DND-41 (cell line): ENCODE data around the gene TAGLN3.

Experiments
- ATAC-seq: fragments of 200-7000 bp; cut with Tn5 transposase; 3 replicates; pipeline ENCODE4 v1.9.1; 2021; ENCODE audit warnings: low read depth; ENCODE audit not compliant: insufficient read depth
- DNase-seq: peaks from one replicate; pipeline ENCODE4 v3.0.0-alpha.2; 2020
- H2AFZ ChIP-seq: 2 replicates; pipeline ENCODE4 v1.6.0; 2012; ENCODE audit warnings: low read depth, low read length
- H3K27ac ChIP-seq: 2 replicates; pipeline ENCODE4 v1.5.1; 2012; ENCODE audit warnings: low read length, inconsistent platforms
- H3K27me3 ChIP-seq: fragments of 200-600 bp; sonication (generic); 2 replicates; pipeline ENCODE4 v1.6.0; 2012; ENCODE audit warnings: low read length, mild to moderate bottlenecking, inconsistent platforms; ENCODE audit not compliant: insufficient read depth, poor library complexity
- H3K36me3 ChIP-seq: 2 replicates; pipeline ENCODE4 v1.5.1; 2012; ENCODE audit warnings: low read length, inconsistent platforms; ENCODE audit not compliant: insufficient read depth
- H3K4me1 ChIP-seq: 2 replicates; pipeline ENCODE4 v1.5.1; 2012; ENCODE audit warnings: mild to moderate bottlenecking, low read length; ENCODE audit not compliant: insufficient read depth
- H3K4me2 ChIP-seq: 2 replicates; pipeline ENCODE4 v1.6.0; 2012; ENCODE audit warnings: mild to moderate bottlenecking, moderate library complexity, low read length, inconsistent platforms; ENCODE audit not compliant: insufficient read depth
- H3K4me3 ChIP-seq, 2 experiments: fragments of 200-600 bp in 1 of 2; shearing (Covaris generic) in 1 of 2; 2 replicates each; pipeline ENCODE4 v1.5.1; 2012 to 2016; ENCODE audit warnings: inconsistent platforms in 2 of 2, low read length in 2 of 2, mild to moderate bottlenecking in 2 of 2, low read depth in 1 of 2, moderate library complexity in 1 of 2
- H3K79me2 ChIP-seq: 2 replicates; pipeline ENCODE4 v1.6.0; 2012; ENCODE audit warnings: low read length, inconsistent platforms; ENCODE audit not compliant: insufficient read depth
- H3K9ac ChIP-seq: 2 replicates; pipeline ENCODE4 v1.6.0; 2012; ENCODE audit warnings: low read depth, mild to moderate bottlenecking, inconsistent platforms, low read length, moderate library complexity
- H3K9me3 ChIP-seq: 2 replicates; pipeline ENCODE4 v1.5.1; 2012; ENCODE audit warnings: low read length, moderate library complexity, mild to moderate bottlenecking, inconsistent platforms; ENCODE audit not compliant: insufficient read depth, severe bottlenecking
- H4K20me1 ChIP-seq: 2 replicates; pipeline ENCODE4 v1.6.0; 2012; ENCODE audit warnings: low read length; ENCODE audit not compliant: insufficient read depth
- CTCF ChIP-seq: IDR thresholded peaks from 2 replicates; pipeline ENCODE4 v1.5.1; 2012; ENCODE audit warnings: borderline replicate concordance, low read length, moderate library complexity, mild to moderate bottlenecking; ENCODE audit not compliant: poor library complexity, severe bottlenecking; ENCODE audit errors: extremely low read depth
- EZH2 ChIP-seq: IDR thresholded peaks from 3 replicates; pipeline ENCODE4 v1.6.1; 2012; ENCODE audit warnings: borderline replicate concordance, low read depth, mild to moderate bottlenecking, moderate library complexity, low read length, inconsistent platforms; ENCODE audit not compliant: severe bottlenecking

TAGLN3 gene

GRCh38 chr3:112017091-112017490, 18.4 kb downstream of the TAGLN3 start:
- H3K4me3 ChIP-seq = no peak overlapping the region
- no peaks in the 10 kb centered on the region for H3K79me2 ChIP-seq
- ATAC-seq (no peak), DNase-seq (no peak)
- no peaks in the 10 kb centered on the region for H3K36me3 ChIP-seq
- no peak for TF ChIP-seq CTCF
- TF ChIP-seq EZH2 = no peak
- H3K4me1 ChIP-seq = no peaks in the 10 kb centered on the region
- no peak overlapping the region for H3K27ac ChIP-seq
- H3K9ac ChIP-seq = no peak overlapping the region
- no peaks in the 10 kb centered on the region for H4K20me1 ChIP-seq
- H2AFZ ChIP-seq = no peak overlapping the region
- no peaks in the 10 kb centered on the region for H3K9me3 ChIP-seq
- no peaks in the 10 kb centered on the region for H3K27me3 ChIP-seq
- no peak overlapping the region for H3K4me2 ChIP-seq

- Histone ChIP-seq H3K4me2 (no peak overlapping the region), H3K9ac (no peak overlapping the region), H3K4me1 (no peaks in the 10 kb centered on the region), H3K4me3 (no peak overlapping the region), H3K36me3 (no peaks in the 10 kb centered on the region), H2AFZ (no peak overlapping the region), H3K79me2 (no peaks in the 10 kb centered on the region), H3K9me3 (no peaks in the 10 kb centered on the region), H3K27ac (no peak overlapping the region), H4K20me1 (no peaks in the 10 kb centered on the region), H3K27me3 (no peaks in the 10 kb centered on the region)
- ATAC-seq = no peak
- no peak for DNase-seq
- TF ChIP-seq EZH2 = no peak
- TF ChIP-seq CTCF = no peak
These were observed 20.0 kb downstream of the TAGLN3 start for GRCh38 chr3:112018712-112019111.

- Histone ChIP-seq H4K20me1 (no peaks in the 10 kb centered on the region), H3K36me3 (no peaks in the 10 kb centered on the region), H3K4me2 (no peak overlapping the region), H3K9ac (no peak overlapping the region), H3K27me3 (no peaks in the 10 kb centered on the region), H3K79me2 (no peaks in the 10 kb centered on the region), H3K4me1 (no peaks in the 10 kb centered on the region), H3K9me3 (no peaks in the 10 kb centered on the region), H3K27ac (no peak overlapping the region), H3K4me3 (no peak overlapping the region), H2AFZ (no peak overlapping the region)
- DNase-seq (no peak), ATAC-seq (no peak)
- no peak for TF ChIP-seq EZH2
- no peak for TF ChIP-seq CTCF
These were observed 21.0 kb downstream of the TAGLN3 start for GRCh38 chr3:112019716-112020115.

GRCh38 chr3:112020674-112021085, 22.0 kb downstream of the TAGLN3 start:
- H3K4me2 ChIP-seq = no peak overlapping the region
- H2AFZ ChIP-seq = no peak overlapping the region
- no peaks in the 10 kb centered on the region for H3K9me3 ChIP-seq

More at GRCh38 chr3:112020674-112021085, 22.0 kb downstream of the TAGLN3 start:
- Histone ChIP-seq H4K20me1 (no peaks in the 10 kb centered on the region), H3K36me3 (no peaks in the 10 kb centered on the region), H3K27ac (no peak overlapping the region), H3K79me2 (no peaks in the 10 kb centered on the region), H3K9ac (no peak overlapping the region), H3K27me3 (no peaks in the 10 kb centered on the region), H3K4me3 (no peak overlapping the region), H3K4me1 (no peaks in the 10 kb centered on the region)
- no peak for TF ChIP-seq CTCF
- no peak for TF ChIP-seq EZH2
- no peak for ATAC-seq
- DNase-seq = no peak
